ENCODE measurements around the gene EEF2KMT. TPM values are rescaled to one million over a fixed set of nuclear protein-coding genes. Genes with fewer than 3 reads are reported as not detected.
"Not testable (repeated sequence)": the region's sequence is repeated elsewhere in the genome, so short reads cannot be mapped to it uniquely, and the experiment has no call there.

Gene EEF2KMT
- total RNA-seq, 1 experiment from 2014 or later = 24.4 TPM

DNA sequence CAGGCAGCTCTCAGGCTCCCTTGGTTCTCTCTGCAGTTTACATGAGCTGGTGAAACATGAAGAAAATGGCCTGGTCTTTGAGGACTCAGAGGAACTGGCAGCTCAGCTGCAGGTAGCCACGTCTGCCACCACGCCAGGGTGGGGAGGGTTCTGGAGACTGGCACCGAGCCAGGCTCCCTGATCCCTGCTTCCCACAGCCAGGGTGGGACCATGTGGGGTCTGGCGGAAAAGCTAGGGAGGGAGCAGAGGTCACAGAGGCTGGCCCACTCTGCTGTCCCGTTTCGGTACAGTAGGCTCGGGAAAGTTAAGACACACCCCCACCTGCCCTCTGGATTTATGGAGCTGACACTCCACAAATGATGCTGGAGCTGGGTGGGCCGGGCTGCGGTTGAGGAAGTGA, 13.9 kb downstream of the EEF2KMT start:
- H3K27me3 ChIP-seq (ENCODE audit: control insufficient read depth, insufficient read depth, low read length); POLR2A ChIA-PET; BruUV-seq (replicated peaks); H3K9me3 ChIP-seq (ENCODE audit: control insufficient read depth, insufficient read depth, low read depth, low read length); CTCF ChIA-PET; in situ Hi-C loops (cut with HindIII; ENCODE audit: low pct_unique_long_range_greater_than_20kb, low sequenced_read_pairs); intact Hi-C loops (cut with micrococcal nuclease; ENCODE audit: unreplicated experiment); H3K4me3 ChIP-seq (ENCODE audit: low read depth in 2 of 2, low read length in 2 of 2); ATAC-seq; H3K27ac ChIP-seq (ENCODE audit: low read length); H3K36me3 ChIP-seq (ENCODE audit: control insufficient read depth, insufficient read depth, low read length); DNase-seq (ENCODE audit: low read depth, low spot score); H3K4me1 ChIP-seq (ENCODE audit: control insufficient read depth, insufficient read depth, low read length): not testable (repeated sequence)

DNA sequence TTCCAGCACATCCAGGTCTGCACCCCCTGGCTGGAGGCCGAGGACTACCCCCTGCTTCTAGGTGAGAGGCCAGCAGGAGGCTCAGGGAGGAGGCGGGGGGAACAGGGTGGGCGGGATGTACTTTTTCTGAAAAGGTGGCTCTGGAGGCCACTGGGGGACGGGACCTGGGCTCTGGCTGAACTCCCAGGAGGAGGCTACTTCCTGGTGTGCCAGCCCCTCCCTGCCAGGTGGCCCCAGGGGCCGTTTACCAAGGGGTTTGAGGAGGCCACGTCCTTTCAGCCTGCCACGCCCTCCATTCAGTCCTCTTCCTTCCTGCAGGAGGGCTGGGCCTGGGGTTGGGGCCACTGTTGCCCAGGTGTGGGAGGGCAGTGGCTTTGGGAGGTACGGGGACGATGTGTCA, 16.6 kb downstream of the EEF2KMT start:
- H3K36me3 ChIP-seq (ENCODE audit: control insufficient read depth, insufficient read depth, low read length); POLR2A ChIA-PET; intact Hi-C loops (cut with micrococcal nuclease; ENCODE audit: unreplicated experiment); H3K4me1 ChIP-seq (ENCODE audit: control insufficient read depth, insufficient read depth, low read length); H3K9me3 ChIP-seq (ENCODE audit: control insufficient read depth, insufficient read depth, low read depth, low read length); in situ Hi-C loops (cut with HindIII; ENCODE audit: low pct_unique_long_range_greater_than_20kb, low sequenced_read_pairs); DNase-seq (ENCODE audit: low read depth, low spot score); H3K27ac ChIP-seq (ENCODE audit: low read length); H3K27me3 ChIP-seq (ENCODE audit: control insufficient read depth, insufficient read depth, low read length); BruUV-seq (replicated peaks); H3K4me3 ChIP-seq (ENCODE audit: low read depth in 2 of 2, low read length in 2 of 2); ATAC-seq: not testable (repeated sequence)
- CTCF ChIA-PET = interaction anchor here (0.6 to 0.7 kb wide), 2 partner anchors 11 to 18 kb away, joined by 3 to 6 read pairs; no protein-coding TSS in a partner anchor

DNA sequence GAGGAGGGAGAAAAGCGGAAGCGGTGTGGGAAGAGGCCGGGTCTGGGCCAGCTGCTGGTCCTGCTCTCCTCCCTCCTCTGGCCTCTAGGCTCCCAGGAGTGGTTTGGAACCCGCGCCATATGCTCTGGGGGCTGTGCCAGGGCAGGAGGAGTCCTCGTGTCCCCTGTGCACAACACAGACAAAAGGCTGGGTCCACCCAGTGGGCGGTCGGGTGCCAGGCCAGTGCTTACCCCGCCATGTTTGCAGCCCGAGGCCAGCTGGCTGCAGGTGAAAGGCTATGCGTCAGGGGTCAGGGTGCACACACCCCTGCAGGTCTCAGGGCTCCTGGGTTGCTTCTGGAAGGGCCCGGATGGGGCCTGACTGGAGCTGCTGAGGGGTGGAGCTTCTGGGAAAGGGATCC, 17.1 kb downstream of the EEF2KMT start:
- CTCF ChIA-PET = interaction anchor here (0.7 kb wide), 1 partner anchor 18 kb away, joined by 6 read pairs; no protein-coding TSS in a partner anchor
- DNase-seq (ENCODE audit: low read depth, low spot score); H3K4me1 ChIP-seq (ENCODE audit: control insufficient read depth, insufficient read depth, low read length); BruUV-seq (replicated peaks); intact Hi-C loops (cut with micrococcal nuclease; ENCODE audit: unreplicated experiment); in situ Hi-C loops (cut with HindIII; ENCODE audit: low pct_unique_long_range_greater_than_20kb, low sequenced_read_pairs); H3K27me3 ChIP-seq (ENCODE audit: control insufficient read depth, insufficient read depth, low read length); H3K27ac ChIP-seq (ENCODE audit: low read length); H3K4me3 ChIP-seq (ENCODE audit: low read depth in 2 of 2, low read length in 2 of 2); POLR2A ChIA-PET; H3K9me3 ChIP-seq (ENCODE audit: control insufficient read depth, insufficient read depth, low read depth, low read length); ATAC-seq; H3K36me3 ChIP-seq (ENCODE audit: control insufficient read depth, insufficient read depth, low read length): not testable (repeated sequence)

DNA sequence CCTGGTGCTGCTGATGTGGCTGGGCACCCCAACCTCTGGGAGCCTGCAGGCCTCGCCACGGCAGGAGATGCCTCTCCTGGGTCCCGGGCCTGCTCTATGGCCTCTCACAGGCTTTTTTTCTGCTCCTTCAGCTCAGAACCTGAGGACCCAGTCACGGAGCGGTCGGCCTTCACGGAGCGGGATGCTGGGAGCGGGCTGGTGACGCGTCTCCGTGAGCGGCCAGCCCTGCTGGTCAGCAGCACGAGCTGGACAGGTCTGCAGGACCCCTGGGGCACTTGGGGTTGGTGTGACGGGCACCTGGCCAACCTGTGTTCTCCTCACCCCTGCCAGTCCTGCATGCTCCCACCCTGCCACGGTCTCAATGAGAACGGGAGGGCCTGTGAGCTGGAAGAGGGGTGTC, 19.0 kb downstream of the EEF2KMT start:
- H3K36me3 ChIP-seq (ENCODE audit: control insufficient read depth, insufficient read depth, low read length) = no peaks in the 10 kb centered on the region; the same call in 1 of the 2 replicates
- ATAC-seq (no peak), DNase-seq (ENCODE audit: low read depth, low spot score) (no peak)
- no peaks in the 10 kb centered on the region for H3K4me1 ChIP-seq (ENCODE audit: control insufficient read depth, insufficient read depth, low read length)
- no peak overlapping the region for H3K4me3 ChIP-seq (ENCODE audit: low read depth in 2 of 2, low read length in 2 of 2)
- in situ Hi-C loops (cut with HindIII; ENCODE audit: low pct_unique_long_range_greater_than_20kb, low sequenced_read_pairs) = no loop called here
- TF ChIP-seq TCF7L2 (IDR thresholded peaks at IDR 0.05; ENCODE audit: low read depth, low read length) (no peak), SIN3A (IDR thresholded peaks at IDR 0.05; ENCODE audit: borderline replicate concordance, insufficient read depth, low read depth, low read length) (no peak)
- no TSS peak for BruUV-seq (replicated peaks)
- no peaks in the 10 kb centered on the region for H3K9me3 ChIP-seq (ENCODE audit: control insufficient read depth, insufficient read depth, low read depth, low read length)
- H3K27ac ChIP-seq (ENCODE audit: low read length) = no peak overlapping the region
- H3K27me3 ChIP-seq (ENCODE audit: control insufficient read depth, insufficient read depth, low read length) = no peaks in the 10 kb centered on the region
- intact Hi-C loops (cut with micrococcal nuclease; ENCODE audit: unreplicated experiment) = no loop called here
- CTCF ChIA-PET = interaction anchor here (0.6 kb wide), 1 partner anchor 68 kb away, joined by 4 read pairs; no protein-coding TSS in a partner anchor
- POLR2A ChIA-PET = no interaction called here

DNA sequence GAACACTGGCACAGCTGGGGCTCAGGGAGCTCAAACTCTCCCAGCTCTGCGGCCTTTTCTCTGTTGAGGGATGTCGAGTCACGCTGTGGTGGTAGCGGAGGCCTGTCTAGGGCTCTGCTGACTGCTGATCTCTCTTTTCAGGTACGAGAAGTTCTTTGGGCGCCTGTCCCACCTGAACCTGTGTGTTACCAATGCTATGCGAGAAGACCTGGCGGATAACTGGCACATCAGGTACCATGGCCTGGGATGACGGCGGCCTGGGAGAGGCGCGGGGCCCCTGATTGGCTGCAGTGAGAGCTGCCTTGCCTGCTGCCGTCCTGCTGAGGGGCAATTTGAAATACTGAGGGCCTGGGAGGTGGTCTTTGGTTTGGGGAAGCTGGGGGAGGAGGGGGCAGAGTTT, 20.3 kb downstream of the EEF2KMT start:
- intact Hi-C loops (cut with micrococcal nuclease; ENCODE audit: unreplicated experiment) = no loop called here
- no peak for ATAC-seq
- no peak overlapping the region for H3K27ac ChIP-seq (ENCODE audit: low read length)
- DNase-seq (ENCODE audit: low read depth, low spot score) = no peak
- in situ Hi-C loops (cut with HindIII; ENCODE audit: low pct_unique_long_range_greater_than_20kb, low sequenced_read_pairs) = no loop called here
- peaks cover 5% of the 10 kb centered on the region; the same call in 1 of the 2 replicates for H3K4me1 ChIP-seq (ENCODE audit: control insufficient read depth, insufficient read depth, low read length)
- H3K36me3 ChIP-seq (ENCODE audit: control insufficient read depth, insufficient read depth, low read length) = no peaks in the 10 kb centered on the region; the same call in none of the 2 replicates
- H3K27me3 ChIP-seq (ENCODE audit: control insufficient read depth, insufficient read depth, low read length) = no peaks in the 10 kb centered on the region
- H3K9me3 ChIP-seq (ENCODE audit: control insufficient read depth, insufficient read depth, low read depth, low read length) = no peaks in the 10 kb centered on the region
- no TSS peak for BruUV-seq (replicated peaks)
- CTCF ChIA-PET = no interaction called here
- TF ChIP-seq, protein P1, sequence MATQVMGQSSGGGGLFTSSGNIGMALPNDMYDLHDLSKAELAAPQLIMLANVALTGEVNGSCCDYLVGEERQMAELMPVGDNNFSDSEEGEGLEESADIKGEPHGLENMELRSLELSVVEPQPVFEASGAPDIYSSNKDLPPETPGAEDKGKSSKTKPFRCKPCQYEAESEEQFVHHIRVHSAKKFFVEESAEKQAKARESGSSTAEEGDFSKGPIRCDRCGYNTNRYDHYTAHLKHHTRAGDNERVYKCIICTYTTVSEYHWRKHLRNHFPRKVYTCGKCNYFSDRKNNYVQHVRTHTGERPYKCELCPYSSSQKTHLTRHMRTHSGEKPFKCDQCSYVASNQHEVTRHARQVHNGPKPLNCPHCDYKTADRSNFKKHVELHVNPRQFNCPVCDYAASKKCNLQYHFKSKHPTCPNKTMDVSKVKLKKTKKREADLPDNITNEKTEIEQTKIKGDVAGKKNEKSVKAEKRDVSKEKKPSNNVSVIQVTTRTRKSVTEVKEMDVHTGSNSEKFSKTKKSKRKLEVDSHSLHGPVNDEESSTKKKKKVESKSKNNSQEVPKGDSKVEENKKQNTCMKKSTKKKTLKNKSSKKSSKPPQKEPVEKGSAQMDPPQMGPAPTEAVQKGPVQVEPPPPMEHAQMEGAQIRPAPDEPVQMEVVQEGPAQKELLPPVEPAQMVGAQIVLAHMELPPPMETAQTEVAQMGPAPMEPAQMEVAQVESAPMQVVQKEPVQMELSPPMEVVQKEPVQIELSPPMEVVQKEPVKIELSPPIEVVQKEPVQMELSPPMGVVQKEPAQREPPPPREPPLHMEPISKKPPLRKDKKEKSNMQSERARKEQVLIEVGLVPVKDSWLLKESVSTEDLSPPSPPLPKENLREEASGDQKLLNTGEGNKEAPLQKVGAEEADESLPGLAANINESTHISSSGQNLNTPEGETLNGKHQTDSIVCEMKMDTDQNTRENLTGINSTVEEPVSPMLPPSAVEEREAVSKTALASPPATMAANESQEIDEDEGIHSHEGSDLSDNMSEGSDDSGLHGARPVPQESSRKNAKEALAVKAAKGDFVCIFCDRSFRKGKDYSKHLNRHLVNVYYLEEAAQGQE (IDR thresholded peaks at IDR 0.05; ENCODE audit: insufficient read depth in 1 of 2, low read depth in 2 of 2, low read length in 1 of 2) = no peak
- TF ChIP-seq, protein P2, sequence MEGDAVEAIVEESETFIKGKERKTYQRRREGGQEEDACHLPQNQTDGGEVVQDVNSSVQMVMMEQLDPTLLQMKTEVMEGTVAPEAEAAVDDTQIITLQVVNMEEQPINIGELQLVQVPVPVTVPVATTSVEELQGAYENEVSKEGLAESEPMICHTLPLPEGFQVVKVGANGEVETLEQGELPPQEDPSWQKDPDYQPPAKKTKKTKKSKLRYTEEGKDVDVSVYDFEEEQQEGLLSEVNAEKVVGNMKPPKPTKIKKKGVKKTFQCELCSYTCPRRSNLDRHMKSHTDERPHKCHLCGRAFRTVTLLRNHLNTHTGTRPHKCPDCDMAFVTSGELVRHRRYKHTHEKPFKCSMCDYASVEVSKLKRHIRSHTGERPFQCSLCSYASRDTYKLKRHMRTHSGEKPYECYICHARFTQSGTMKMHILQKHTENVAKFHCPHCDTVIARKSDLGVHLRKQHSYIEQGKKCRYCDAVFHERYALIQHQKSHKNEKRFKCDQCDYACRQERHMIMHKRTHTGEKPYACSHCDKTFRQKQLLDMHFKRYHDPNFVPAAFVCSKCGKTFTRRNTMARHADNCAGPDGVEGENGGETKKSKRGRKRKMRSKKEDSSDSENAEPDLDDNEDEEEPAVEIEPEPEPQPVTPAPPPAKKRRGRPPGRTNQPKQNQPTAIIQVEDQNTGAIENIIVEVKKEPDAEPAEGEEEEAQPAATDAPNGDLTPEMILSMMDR (IDR thresholded peaks at IDR 0.05) = no peak
- no peak for TF ChIP-seq TCF7L2 (IDR thresholded peaks at IDR 0.05; ENCODE audit: low read depth, low read length)
- TF ChIP-seq SIN3A (IDR thresholded peaks at IDR 0.05; ENCODE audit: borderline replicate concordance, insufficient read depth, low read depth, low read length) = no peak
- no peak for TF ChIP-seq POLR2AphosphoS5 (IDR thresholded peaks at IDR 0.05; ENCODE audit: low read depth, low read length)
- POLR2A ChIA-PET = no interaction called here
- no peak overlapping the region for H3K4me3 ChIP-seq (ENCODE audit: low read depth in 2 of 2, low read length in 2 of 2)

All from Panc1 (cell line).